HFF-Myc (cell line): ENCODE data around the gene ERO1A.

ENCODE experiments used
- DNase-seq: peaks from one replicate; pipeline ENCODE4 v3.0.0-alpha.2; 2011; ENCODE audit warnings: low read depth; ENCODE audit errors: extremely low read depth
- H3K4me3 ChIP-seq: replicated peaks from 2 replicates; pipeline ENCODE4 v1.5.1; 2011; ENCODE audit warnings: low read depth, mild to moderate bottlenecking, control low read depth, low read length
- CTCF ChIP-seq: IDR thresholded peaks from 2 replicates; pipeline ENCODE4 v1.5.1; 2012; ENCODE audit warnings: mild to moderate bottlenecking, low read depth, low read length, control low read depth; ENCODE audit errors: missing control alignments

The ERO1A gene

GRCh38 chr14:52610187-52610586, 85.2 kb downstream of the ERO1A start:
- no peak for TF ChIP-seq CTCF
- DNase-seq: no peak
- no peak overlapping the region for H3K4me3 ChIP-seq

- no peak for DNase-seq
- H3K4me3 ChIP-seq: no peak overlapping the region
- no peak for TF ChIP-seq CTCF
Measured at GRCh38 chr14:52609445-52610044, 85.8 kb downstream of the ERO1A start.

GRCh38 chr14:52607061-52607460, 88.3 kb downstream of the ERO1A start:
- H3K4me3 ChIP-seq: no peak overlapping the region
- DNase-seq: no peak
- TF ChIP-seq CTCF: no peak

- no peak overlapping the region for H3K4me3 ChIP-seq
- DNase-seq: no peak
- no peak for TF ChIP-seq CTCF
Measured at GRCh38 chr14:52602131-52602530, 93.2 kb downstream of the ERO1A start.

GRCh38 chr14:52599974-52600373, 95.4 kb downstream of the ERO1A start:
- H3K4me3 ChIP-seq: no peak overlapping the region
- no peak for DNase-seq
- TF ChIP-seq CTCF: no peak

- no peak for DNase-seq
- no peak for TF ChIP-seq CTCF
- no peak overlapping the region for H3K4me3 ChIP-seq
Measured at GRCh38 chr14:52598568-52598967, 96.8 kb downstream of the ERO1A start.

GRCh38 chr14:52596861-52597260, 98.5 kb downstream of the ERO1A start:
- TF ChIP-seq CTCF: no peak
- no peak for DNase-seq
- H3K4me3 ChIP-seq: no peak overlapping the region
